Thyroid gland (tissue), 4 donors: ENCODE measurements around the gene RTBDN. TPM values are rescaled to one million over a fixed set of nuclear protein-coding genes. Genes with fewer than 3 reads are reported as not detected.

Experiments used
- DNase-seq, 2 donors: peaks; one replicate each; pipeline ENCODE4 v3.0.0-alpha.2; 2019
- H3K27ac ChIP-seq, 3 donors: fragments of 200-600 bp; sonication (generic); 1 replicate in 2 of 3; 2 replicates in 1 of 3; pipeline ENCODE4 v1.5.1; 2016 to 2019; ENCODE audit warnings: mild to moderate bottlenecking in 1 of 3, moderate library complexity in 1 of 3
- H3K27me3 ChIP-seq: fragments of 200-600 bp; sonication (generic); one replicate; pipeline ENCODE4 v1.5.1; 2019
- H3K36me3 ChIP-seq, 2 donors: fragments of 200-600 bp; sonication (generic); one replicate each; pipeline ENCODE4 v1.5.1; 2016 to 2019
- H3K4me1 ChIP-seq, 2 donors: fragments of 200-600 bp; sonication (generic); one replicate each; pipeline ENCODE4 v1.5.1; 2017 to 2019
- H3K4me3 ChIP-seq, 3 donors: fragments of 200-600 bp; sonication (generic); replicated peaks in 1 of 3; 1 replicate in 2 of 3; 2 replicates in 1 of 3; pipeline ENCODE4 v1.5.1; 2016; ENCODE audit warnings: mild to moderate bottlenecking in 1 of 3
- H3K9me3 ChIP-seq: fragments of 200-600 bp; sonication (generic); one replicate; pipeline ENCODE4 v1.5.1; 2017
- POLR2A ChIP-seq, 2 donors: fragments of 450-650 bp; IDR thresholded peaks; one replicate each; pipeline ENCODE4 v1.6.1; 2017; ENCODE audit warnings: antibody characterized with exemption in 2 of 2, mild to moderate bottlenecking in 2 of 2, moderate library complexity in 1 of 2
- WGBS, 2 donors: methylation state at CpG; one replicate each; pipeline ENCODE4 v1.1.5; 2017; 5-methylcytosine and 5-hydroxymethylcytosine counted together
- intact Hi-C: fragments of 100-400 bp; cut with DNase I; formaldehyde crosslinking; loops from one replicate; pipeline ENCODE4 v1.15.1; 2023
- microRNA-seq: library from miRNA; unstranded; fragments of <30 nt; microRNA quantifications from one replicate; pipeline ENCODE4, GENCODE V29; 2016
- small RNA-seq: library from RNA; depleted of rRNA; stranded (forward); fragments of <200 nt; gene quantifications from one replicate; pipeline ENCODE3, GENCODE V24; 2016
- total RNA-seq, 4 donors: library from RNA; depleted of rRNA; stranded (reverse); fragments of >200 nt; gene quantifications; one replicate each; pipeline ENCODE4 v1.2.3, GENCODE V29; 2016
- TF ChIP-seq, protein P1 (sequence below), 6 experiments: fragments of 200-600 bp in 3 of 6; fragments of 450-650 bp in 3 of 6; sonication (generic) in 3 of 6; IDR thresholded peaks; one replicate each; pipeline ENCODE4 v1.5.1; 2016 to 2019; ENCODE audit warnings: antibody characterized with exemption in 6 of 6, mild to moderate bottlenecking in 2 of 6, inconsistent platforms in 1 of 6, moderate library complexity in 1 of 6

The RTBDN gene
- total RNA-seq, 4 donors from 2014 or later: not detected

DNA sequence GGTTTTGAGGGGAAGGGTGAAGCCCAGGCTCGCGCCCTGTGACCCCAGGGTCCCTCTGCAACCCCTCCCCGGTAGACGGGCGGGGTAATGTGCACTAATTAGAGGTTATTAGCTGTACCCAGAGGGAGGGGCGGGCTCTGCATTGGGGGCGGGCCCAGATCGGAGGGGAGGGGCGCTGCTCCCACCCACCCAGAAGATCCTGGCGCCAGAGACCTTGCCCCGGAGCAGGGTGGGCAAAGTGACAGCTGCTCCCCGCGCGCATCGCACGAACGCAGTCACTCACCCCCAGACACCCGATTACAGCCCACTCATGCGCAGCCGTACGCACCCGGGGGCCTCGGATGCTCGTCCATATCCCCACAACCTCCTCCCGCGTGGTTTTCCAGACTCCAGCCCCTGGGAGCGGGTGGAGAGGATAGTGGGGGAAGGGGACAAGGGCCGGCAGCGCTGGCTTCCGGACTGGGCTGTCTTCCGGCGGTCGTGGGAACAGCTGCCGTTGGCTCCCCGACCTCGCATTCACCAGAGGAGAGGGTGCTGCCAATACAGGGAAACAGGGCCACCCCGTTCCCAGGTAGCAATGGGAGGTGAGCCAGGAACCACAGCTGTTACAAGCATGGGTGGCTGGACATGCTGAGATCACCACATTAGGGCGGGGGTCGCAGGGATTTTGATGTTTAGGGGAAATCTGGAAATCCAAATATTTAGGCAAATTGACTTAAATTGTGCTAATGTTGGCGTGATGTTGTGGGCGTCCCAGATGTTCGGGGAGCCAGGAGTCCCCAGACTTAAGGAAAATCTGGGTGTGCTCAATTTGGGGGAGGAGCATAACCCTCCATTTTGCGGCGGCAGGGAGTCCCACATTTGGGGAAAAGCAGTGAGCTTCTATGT is 56.1 kb downstream of the RTBDN start:
- Histone ChIP-seq H3K27me3 (no peaks in the 10 kb centered on the region), H3K4me3 (peak overlapping the region; percentile 25 to 69 (median 65)), H3K27ac (peak overlapping the region; percentile 92 to 98 (median 98)), H3K4me1 (peaks cover 28 to 42% of the 10 kb centered on the region in 2 donors), H3K9me3 (no peaks in the 10 kb centered on the region), H3K36me3 (no peaks in the 10 kb centered on the region)
- WGBS, 2 donors: 2 to 7% methylated on average over 17 to 25 of the region's 44 CpGs
- DNase-seq: peak; percentile 92
- intact Hi-C loops: no loop called here
- TF ChIP-seq, protein P1, sequence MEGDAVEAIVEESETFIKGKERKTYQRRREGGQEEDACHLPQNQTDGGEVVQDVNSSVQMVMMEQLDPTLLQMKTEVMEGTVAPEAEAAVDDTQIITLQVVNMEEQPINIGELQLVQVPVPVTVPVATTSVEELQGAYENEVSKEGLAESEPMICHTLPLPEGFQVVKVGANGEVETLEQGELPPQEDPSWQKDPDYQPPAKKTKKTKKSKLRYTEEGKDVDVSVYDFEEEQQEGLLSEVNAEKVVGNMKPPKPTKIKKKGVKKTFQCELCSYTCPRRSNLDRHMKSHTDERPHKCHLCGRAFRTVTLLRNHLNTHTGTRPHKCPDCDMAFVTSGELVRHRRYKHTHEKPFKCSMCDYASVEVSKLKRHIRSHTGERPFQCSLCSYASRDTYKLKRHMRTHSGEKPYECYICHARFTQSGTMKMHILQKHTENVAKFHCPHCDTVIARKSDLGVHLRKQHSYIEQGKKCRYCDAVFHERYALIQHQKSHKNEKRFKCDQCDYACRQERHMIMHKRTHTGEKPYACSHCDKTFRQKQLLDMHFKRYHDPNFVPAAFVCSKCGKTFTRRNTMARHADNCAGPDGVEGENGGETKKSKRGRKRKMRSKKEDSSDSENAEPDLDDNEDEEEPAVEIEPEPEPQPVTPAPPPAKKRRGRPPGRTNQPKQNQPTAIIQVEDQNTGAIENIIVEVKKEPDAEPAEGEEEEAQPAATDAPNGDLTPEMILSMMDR (IDR thresholded peaks at IDR 0.05): peak in 1 of 6 experiments; percentile 2
- TF ChIP-seq POLR2A (IDR thresholded peaks at IDR 0.05): peak in 1 of 2 donors; percentile 72

DNA sequence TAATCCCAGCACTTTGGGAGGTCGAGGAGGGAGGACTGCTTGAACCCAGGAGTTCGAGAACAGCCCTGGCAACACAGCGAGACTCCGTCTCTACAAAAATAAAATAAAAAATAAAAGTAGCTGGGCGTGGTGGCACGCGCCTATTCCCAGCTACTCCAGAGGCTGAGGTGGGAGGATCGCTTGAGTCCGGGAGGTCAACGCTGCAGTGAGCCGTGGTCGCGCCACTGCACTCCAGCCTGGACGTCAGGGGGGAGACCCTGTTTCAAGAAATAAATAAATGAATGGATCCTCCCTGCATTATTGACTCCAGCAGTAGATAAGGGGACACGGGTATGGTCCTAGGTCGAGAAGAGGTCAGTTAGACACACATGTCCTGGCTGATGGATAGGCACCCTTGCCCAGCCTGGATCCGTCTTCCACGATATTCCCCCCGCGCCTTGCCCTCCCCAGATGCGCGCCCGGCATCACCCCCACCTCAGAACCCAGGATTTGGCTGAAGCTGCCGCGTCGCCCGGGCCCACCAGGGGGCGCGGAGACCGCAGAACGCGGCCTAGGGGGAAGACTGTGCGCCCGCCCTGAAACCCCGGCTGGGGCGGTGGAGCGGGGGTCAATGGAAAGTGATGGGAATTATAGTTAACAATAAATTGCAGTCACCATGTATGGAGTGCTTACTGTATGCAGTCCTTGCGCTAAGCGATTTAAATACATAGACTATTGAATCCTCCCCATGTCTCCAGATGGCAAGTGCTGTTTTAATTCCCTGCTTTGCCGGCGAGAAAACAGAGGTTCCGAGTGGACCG is 57.0 kb downstream of the RTBDN start:
- peak in 1 of 2 donors; percentile 5 for TF ChIP-seq POLR2A (IDR thresholded peaks at IDR 0.05)
- TF ChIP-seq, protein P1 (IDR thresholded peaks at IDR 0.05): peak; percentile 78 to 97 (median 92)
- Histone ChIP-seq H3K9me3 (no peaks in the 10 kb centered on the region), H3K27me3 (no peaks in the 10 kb centered on the region), H3K4me1 (peaks cover 23 to 36% of the 10 kb centered on the region in 2 donors), H3K36me3 (no peaks in the 10 kb centered on the region), H3K4me3 (peak overlapping the region; percentile 25 to 69 (median 65)), H3K27ac (peak overlapping the region; percentile 92 to 98 (median 98))
- intact Hi-C loops: loop anchor here (2.0 kb wide), 1 partner anchor 19 kb away; no protein-coding TSS in a partner anchor
- peak; percentile 76 to 80 for DNase-seq
- WGBS, 2 donors: 12 to 16% methylated on average over 33 to 43 of the region's 43 CpGs

Small RNA genes lying within 50 kb of the gene (microRNA-seq; reads per million reads assigned to microRNA genes)
- gene MIR5684 (not detected), gene MIR6794 (not detected)

Small RNA genes lying within 50 kb of the gene (small RNA-seq; reads per million reads assigned to genes)
- gene MIR5684 (not detected), gene MIR6794 (not detected)

Other genes with a start within 250 kb of the RTBDN start
- gene ZNF490, start 223.8 kb downstream of the RTBDN start, total RNA-seq: 10 to 100 TPM; 11.3 to 28.9 (median 17.5) TPM
- 10 to 100 TPM; 37.8 to 44.9 (median 39.5) TPM for gene ZNF791, start 223.7 kb downstream of the RTBDN start, total RNA-seq
- gene MAN2B1, start 167.8 kb downstream of the RTBDN start, total RNA-seq: 100 to 1,000 TPM in 1 of 4 donors, 10 to 100 TPM in 3; 38.0 to 106 (median 82.5) TPM
- gene WDR83, start 167.8 kb downstream of the RTBDN start, total RNA-seq: 10 to 100 TPM in 3 of 4 donors, 1 to 10 TPM in 1; 9.5 to 17.5 (median 14.3) TPM
- 100 to 1,000 TPM; 105 to 122 (median 115) TPM for gene DHPS, start 152.7 kb downstream of the RTBDN start, total RNA-seq
- not detected for gene GNG14, start 146.6 kb downstream of the RTBDN start, total RNA-seq
- 10 to 100 TPM in 2 of 4 donors, 1 to 10 TPM in 2; 5.9 to 13.7 (median 11.3) TPM for gene FBXW9, start 137.9 kb downstream of the RTBDN start, total RNA-seq
- 10 to 100 TPM; 50.8 to 59.8 (median 54.8) TPM for gene TNPO2, start 110.6 kb downstream of the RTBDN start, total RNA-seq
- 100 to 1,000 TPM; 261 to 416 (median 329) TPM for gene TRIR, start 99.9 kb downstream of the RTBDN start, total RNA-seq
- gene GET3, start 97.1 kb downstream of the RTBDN start, total RNA-seq: 10 to 100 TPM; 70.7 to 88.8 (median 83.3) TPM
- gene BEST2, start 82.8 kb downstream of the RTBDN start, total RNA-seq: not detected
- gene HOOK2, start 59.0 kb downstream of the RTBDN start, total RNA-seq: 100 to 1,000 TPM; 128 to 145 (median 136) TPM
- gene JUNB, start 43.1 kb downstream of the RTBDN start, total RNA-seq: 100 to 1,000 TPM; 111 to 393 (median 220) TPM
- gene PRDX2, start 32.8 kb downstream of the RTBDN start, total RNA-seq: 100 to 1,000 TPM; 166 to 496 (median 328) TPM
- gene THSD8, start 32.5 kb downstream of the RTBDN start, total RNA-seq: under 1 TPM in 1 of 4 donors, not detected in 3; 0.67 TPM
- 10 to 100 TPM in 1 of 4 donors, 1 to 10 TPM in 3; 1.5 to 11.8 (median 5.4) TPM for gene RNASEH2A, start 28.0 kb downstream of the RTBDN start, total RNA-seq
- gene MAST1, start 3.9 kb upstream of the RTBDN start, total RNA-seq: under 1 TPM in 1 of 4 donors, not detected in 3; 0.56 TPM
- 10 to 100 TPM; 35.4 to 67.3 (median 59.1) TPM for gene DNASE2, start 46.9 kb upstream of the RTBDN start, total RNA-seq
- gene KLF1, start 52.6 kb upstream of the RTBDN start, total RNA-seq: not detected
- gene GCDH, start 56.6 kb upstream of the RTBDN start, total RNA-seq: 10 to 100 TPM; 31.2 to 63.7 (median 46.7) TPM
- gene SYCE2, start 84.7 kb upstream of the RTBDN start, total RNA-seq: not detected
- gene FARSA, start 99.1 kb upstream of the RTBDN start, total RNA-seq: 10 to 100 TPM; 43.5 to 61.5 (median 53.4) TPM
- 1,000 to 10,000 TPM; 1,892 to 4,270 (median 2,942) TPM for gene CALR, start 104.0 kb upstream of the RTBDN start, total RNA-seq
- 100 to 1,000 TPM in 2 of 4 donors, 10 to 100 TPM in 2; 72.0 to 128 (median 101) TPM for gene RAD23A, start 111.3 kb upstream of the RTBDN start, total RNA-seq
- gene GADD45GIP1, start 122.6 kb upstream of the RTBDN start, total RNA-seq: 10 to 100 TPM; 31.8 to 68.3 (median 55.2) TPM
- gene DAND5, start 135.0 kb upstream of the RTBDN start, total RNA-seq: under 1 TPM in 2 of 4 donors, not detected in 2; 0.40 to 0.45 TPM
- gene NFIX, start 160.9 kb upstream of the RTBDN start, total RNA-seq: 10 to 100 TPM; 38.8 to 70.2 (median 62.4) TPM